ENCODE measurements around the gene CPXM2.

The CPXM2 gene

DNA sequence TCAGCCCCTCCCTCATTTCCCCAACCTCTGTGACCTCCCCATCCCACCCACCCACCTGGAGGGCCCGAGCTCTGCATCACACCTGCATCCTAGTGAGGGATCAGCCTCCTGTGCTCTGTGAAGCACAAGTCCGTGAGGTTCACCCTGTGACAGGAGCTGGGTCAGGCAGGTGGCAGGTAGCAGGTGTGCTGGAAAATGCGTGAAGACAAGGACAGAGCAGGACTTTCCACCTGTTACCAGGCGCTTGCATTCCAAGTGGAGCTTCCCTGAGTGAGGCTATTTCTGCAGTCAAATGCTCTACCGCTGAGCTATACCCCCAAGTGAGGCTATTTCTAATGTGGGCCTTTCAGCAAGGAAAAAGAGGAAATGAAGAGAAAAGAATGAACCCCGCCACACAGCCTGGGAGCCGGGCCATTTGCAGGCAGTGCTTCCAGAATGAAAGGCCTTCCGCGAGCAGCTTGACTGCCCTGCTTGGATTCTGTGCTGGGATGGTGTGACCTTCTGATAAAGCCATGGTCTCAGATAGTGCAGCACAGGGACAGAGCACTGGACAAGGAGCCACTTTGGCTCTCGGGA lies 13.3 kb upstream of the CPXM2 start:
- DNase-seq (ENCODE audit: low spot score) = no peak

GRCh38 chr10:123903621-123904020 lies 12.0 kb upstream of the CPXM2 start:
- no peak for DNase-seq (ENCODE audit: low spot score)

- no peak for DNase-seq (ENCODE audit: low spot score)
Measured at GRCh38 chr10:123901621-123902020, 10.0 kb upstream of the CPXM2 start.

DNA sequence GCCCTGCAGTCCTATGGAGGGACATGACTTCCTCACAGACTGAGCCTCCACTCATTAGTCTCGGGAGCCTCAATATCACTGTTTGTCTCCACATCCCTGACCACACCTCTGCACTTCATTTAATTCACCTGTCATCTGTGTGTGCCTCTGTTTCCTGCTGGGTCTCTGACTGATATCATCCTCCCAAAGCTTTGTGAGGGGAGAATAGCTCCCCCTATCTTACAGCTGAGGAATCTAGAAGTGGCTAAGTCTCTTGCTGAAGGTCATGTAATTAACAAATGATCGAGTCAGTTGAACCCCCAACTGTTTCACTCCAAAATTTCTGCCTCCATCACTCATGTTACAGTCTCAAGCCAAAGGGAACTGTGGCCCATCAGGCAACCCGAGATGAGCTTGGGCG lies 5.5 kb upstream of the CPXM2 start:
- no peak for DNase-seq (ENCODE audit: low spot score)

GRCh38 chr10:123896246-123896927 lies 4.8 kb upstream of the CPXM2 start:
- no peak for DNase-seq (ENCODE audit: low spot score)

- DNase-seq (ENCODE audit: low spot score) = no peak
Measured at GRCh38 chr10:123893651-123894050, 2.0 kb upstream of the CPXM2 start.

DNA sequence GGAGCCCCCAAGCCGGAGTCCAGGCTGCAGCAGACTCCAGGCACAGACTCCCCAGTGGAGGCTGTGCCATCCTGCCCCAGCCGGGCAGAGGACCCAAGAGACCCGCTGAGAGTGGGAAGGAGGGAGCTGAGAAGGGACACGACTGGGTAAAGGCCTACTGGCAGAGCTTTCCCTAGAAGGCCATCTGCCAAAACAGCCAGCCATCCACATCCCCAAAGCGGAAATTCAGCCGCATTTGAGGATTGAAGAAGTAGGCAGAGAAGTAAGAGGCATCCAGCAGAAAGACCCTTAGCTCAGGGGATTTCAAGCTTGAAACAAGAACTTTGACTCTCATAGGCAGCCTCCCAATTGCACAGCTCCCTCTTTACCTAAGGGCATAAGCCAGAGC lies 857 bp downstream of the CPXM2 start:
- peak; percentile 31 for DNase-seq (ENCODE audit: low spot score)

DNA sequence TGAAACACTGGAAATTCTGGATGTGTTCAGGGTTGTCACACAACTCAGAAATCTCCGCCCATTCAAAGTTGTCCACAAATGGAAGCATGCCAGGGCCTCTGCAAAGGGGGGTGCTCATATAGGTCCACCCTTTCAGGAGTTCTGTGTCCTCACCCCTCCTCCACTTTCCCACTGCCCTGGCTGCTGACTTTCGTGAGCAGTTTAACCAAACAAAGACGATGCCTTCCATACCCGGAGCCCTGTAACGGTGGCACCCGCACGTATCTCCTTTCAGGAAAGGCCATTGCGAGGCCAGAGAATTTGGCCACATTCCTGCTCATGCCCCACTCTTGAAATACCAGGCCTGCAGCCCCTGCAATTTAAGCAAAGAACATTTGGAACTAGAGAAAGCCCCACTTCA lies 1.4 kb downstream of the CPXM2 start:
- peak; percentile 30 for DNase-seq (ENCODE audit: low spot score)

DNA sequence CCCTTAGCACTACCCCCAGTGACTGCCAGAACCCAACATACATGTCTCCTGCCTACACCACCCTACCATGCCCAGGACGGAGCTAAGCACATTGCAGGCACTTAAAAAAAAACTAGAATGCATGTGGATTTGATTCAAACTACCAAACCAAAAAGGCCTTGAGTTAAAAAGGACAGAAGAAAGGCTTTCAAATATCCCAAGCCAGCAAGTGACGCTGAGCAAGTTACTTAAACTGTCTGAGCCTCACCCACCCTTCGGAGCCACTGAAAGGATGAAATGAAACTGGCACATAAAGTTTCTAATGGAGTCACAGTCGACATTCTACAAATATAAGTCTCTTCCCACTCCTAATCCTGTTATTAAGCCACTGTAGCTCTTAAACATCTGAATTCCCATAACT lies 1.8 kb downstream of the CPXM2 start:
- no peak for DNase-seq (ENCODE audit: low spot score)

DNA sequence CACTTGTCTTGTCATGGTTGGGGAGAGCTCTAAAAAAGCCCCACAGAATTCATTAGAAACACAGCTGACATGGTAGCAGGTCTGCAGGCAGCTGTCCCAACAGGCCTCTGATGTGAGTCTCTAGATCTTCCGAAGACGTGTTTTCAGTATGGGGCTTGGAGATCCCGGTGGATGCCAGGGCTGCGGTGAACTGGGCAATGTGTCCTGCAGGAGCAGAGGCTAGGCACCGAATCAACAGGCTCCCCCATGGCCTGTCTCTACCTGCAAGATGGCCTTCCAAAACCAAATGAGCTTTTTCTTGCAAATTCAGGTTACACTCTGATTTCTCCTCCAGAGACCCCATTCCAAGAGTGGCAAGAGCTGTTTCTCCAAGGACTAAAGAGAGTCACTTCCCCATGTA lies 2.9 kb downstream of the CPXM2 start:
- DNase-seq (ENCODE audit: low spot score) = no peak

GRCh38 chr10:123888256-123888655 lies 3.4 kb downstream of the CPXM2 start:
- DNase-seq (ENCODE audit: low spot score) = no peak

DNA sequence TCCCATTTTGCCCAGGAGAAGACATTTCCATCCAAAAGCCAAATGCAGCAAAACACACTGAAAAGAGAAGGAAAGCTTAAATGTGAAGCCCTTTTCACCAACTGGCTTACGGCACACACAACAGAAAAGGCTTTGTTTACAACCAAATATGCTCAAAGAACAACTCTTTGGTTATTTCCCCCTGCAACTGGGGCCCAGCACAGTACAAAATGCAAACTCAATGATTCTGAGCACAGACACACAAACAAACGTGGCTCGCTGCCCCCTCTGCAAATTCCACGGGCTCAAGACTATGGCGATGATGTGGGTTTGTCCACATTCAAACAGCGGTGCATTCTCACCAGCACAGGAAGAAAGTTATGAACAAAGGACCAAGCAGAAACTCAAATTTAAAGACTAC lies 5.3 kb downstream of the CPXM2 start:
- DNase-seq (ENCODE audit: low spot score) = no peak

GRCh38 chr10:123885406-123886170 lies 6.0 kb downstream of the CPXM2 start:
- DNase-seq (ENCODE audit: low spot score) = no peak

DNA sequence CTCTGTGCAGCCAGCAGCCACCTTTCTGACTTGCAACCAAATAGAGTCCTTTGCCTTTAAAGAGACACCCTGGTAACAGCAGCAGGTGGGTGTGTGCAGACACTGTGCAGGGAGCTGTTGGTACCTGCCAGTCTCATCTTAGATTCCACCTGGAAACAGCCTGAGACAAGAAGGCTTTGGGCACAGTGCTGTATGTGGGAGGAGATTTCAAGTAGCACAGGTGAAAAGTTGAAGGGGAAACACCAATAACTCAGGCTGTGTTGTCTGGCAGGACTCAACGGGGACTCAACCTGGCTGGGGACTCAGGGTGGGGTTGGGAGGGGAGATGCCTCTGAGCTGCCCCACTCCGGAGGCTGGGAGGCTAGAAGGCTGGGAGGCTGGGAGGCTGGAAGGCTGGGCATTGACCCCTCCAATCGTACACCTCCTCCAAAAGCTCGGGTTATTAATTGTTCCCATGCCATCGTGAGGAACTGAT lies 6.7 kb downstream of the CPXM2 start:
- no peak for DNase-seq (ENCODE audit: low spot score)

DNA sequence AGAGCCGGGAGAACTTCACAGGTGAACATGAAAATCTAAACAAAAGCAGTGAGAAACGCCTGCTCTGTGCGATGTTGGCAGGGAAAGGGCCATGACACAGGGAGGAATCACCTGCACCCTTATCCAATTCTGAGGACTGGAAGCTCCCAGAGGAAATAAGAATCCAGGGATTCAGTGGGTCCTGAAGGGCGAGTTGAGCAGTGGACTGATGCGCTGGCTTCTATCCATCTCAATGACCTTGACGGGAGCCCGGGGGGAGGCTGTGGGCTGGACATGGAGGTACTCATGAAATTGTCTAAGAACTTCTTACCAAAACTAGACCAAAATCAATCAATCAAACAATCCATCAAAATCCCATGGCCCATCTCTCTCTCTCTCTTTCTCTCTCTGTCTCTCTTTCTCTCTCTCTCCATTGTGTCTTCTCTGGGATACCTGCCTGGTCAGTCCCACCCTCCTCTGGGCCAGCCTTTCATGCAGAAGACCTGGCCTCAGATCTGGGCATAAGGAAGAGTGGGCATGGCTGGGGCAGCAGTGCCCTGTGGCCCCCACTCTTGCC lies 7.2 kb downstream of the CPXM2 start:
- no peak for DNase-seq (ENCODE audit: low spot score)

DNA sequence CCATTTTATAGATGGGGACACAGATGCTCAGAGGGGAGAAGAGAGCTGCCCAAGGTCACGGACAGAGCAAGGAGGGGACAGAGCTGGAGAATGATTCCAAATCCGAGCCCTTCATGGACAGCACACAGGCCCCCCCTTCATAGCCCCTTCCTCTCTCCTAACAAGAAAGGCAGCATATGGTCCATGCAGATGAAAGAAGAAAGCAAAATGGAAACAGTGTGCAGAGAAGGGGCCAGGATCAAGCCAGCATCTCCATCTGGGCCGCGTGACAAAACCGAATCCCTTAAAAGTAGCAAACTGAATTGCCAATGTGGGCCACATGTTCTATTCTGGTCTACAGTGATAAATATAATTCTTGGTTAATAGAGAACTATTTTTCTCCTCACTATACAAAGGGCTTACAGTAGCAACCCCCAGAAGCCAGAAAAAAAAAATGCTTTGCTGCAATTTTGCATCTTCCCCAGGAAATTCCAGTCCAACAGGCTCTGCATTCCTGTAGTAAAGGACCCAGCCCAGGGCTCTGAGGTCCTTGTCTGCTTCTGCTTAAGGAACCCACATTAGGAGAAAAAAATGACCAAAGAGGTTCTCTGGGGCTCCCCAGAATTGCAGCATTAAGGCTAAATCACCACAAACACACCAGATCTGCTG lies 7.8 kb downstream of the CPXM2 start:
- peak; percentile 29 for DNase-seq (ENCODE audit: low spot score)

- no peak for DNase-seq (ENCODE audit: low spot score)
Measured at GRCh38 chr10:123882681-123883445, 8.7 kb downstream of the CPXM2 start.

DNA sequence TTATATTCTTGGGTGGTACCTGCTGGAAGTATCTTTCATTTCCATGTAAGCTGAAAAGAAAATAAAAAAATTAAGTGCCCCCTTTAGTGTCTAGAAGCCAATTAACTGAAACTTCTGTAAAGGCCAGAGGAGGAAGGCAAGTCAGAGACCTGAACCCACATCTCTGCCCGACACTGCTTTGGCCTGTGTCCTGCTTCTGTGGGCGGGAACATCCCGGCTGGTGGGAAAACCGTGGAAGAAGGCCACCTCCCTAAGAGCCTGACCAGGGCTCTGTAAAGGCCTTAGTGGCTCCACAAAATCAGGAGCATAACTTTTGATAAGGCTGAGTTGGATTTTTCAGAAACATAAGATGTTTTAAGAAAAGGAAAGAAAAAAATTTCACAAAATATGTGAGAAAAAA lies 9.4 kb downstream of the CPXM2 start:
- no peak for DNase-seq (ENCODE audit: low spot score)

GRCh38 chr10:123879606-123880257 lies 11.9 kb downstream of the CPXM2 start:
- DNase-seq (ENCODE audit: low spot score) = no peak

- peak; percentile 73 for DNase-seq (ENCODE audit: low spot score)
Measured at GRCh38 chr10:123878666-123879303, 12.8 kb downstream of the CPXM2 start.

GRCh38 chr10:123870260-123870659 lies 21.3 kb downstream of the CPXM2 start:
- DNase-seq (ENCODE audit: low spot score) = no peak
